ENCODE measurements around the gene LRP4. TPM values are rescaled to one million over a fixed set of nuclear protein-coding genes. Genes with fewer than 3 reads are reported as not detected.

The LRP4 gene
- total and polyA plus RNA-seq, 12 donors = 2.9 to 24.5 (median 11.4) TPM

DNA sequence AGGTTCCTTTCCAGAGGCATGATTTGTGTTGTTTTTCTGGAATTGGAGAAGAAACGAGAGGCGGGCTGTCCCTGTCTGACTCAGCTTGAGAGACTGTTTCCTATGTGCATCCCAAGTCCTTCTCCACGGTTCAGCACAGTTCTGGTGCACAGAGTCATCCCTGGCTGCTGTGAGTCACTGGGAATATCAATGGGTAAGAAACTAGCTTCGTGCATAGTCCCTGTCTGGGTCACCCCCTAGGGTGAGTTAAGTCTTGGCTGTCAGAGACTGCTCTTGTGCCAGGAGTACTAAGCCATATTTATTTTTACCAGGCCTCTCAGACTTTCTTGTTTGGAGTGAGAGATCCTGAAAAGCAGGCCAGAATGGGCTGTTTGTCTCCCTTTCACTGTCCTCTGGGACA, 2.4 kb upstream of the LRP4 start:
- no peak overlapping the region for H3K4me3 ChIP-seq
- peak; percentile 63 to 90 (median 82) for DNase-seq
- peak overlapping the region in 4 of 5 donors; percentile 27 to 85 (median 67) for H3K27ac ChIP-seq
- H3K9me3 ChIP-seq (replicated peaks in 1 of 3) = no peaks in the 10 kb centered on the region
- no peaks in the 10 kb centered on the region for H3K36me3 ChIP-seq (replicated peaks in 1 of 2)
- peaks cover 5 to 37% of the 10 kb centered on the region in 2 donors for H3K4me1 ChIP-seq (replicated peaks in 1 of 2)
- 17 to 31% (median 27%) methylated on average over 1 to 4 of the region's 4 CpGs for WGBS, 4 donors
- intact Hi-C loops (cut with DNase I) = no loop called here
- no peaks in the 10 kb centered on the region for H3K27me3 ChIP-seq
- peak in 1 of 2 donors; percentile 53 for TF ChIP-seq POLR2A (IDR thresholded peaks at IDR 0.05)
- TF ChIP-seq, protein P1, sequence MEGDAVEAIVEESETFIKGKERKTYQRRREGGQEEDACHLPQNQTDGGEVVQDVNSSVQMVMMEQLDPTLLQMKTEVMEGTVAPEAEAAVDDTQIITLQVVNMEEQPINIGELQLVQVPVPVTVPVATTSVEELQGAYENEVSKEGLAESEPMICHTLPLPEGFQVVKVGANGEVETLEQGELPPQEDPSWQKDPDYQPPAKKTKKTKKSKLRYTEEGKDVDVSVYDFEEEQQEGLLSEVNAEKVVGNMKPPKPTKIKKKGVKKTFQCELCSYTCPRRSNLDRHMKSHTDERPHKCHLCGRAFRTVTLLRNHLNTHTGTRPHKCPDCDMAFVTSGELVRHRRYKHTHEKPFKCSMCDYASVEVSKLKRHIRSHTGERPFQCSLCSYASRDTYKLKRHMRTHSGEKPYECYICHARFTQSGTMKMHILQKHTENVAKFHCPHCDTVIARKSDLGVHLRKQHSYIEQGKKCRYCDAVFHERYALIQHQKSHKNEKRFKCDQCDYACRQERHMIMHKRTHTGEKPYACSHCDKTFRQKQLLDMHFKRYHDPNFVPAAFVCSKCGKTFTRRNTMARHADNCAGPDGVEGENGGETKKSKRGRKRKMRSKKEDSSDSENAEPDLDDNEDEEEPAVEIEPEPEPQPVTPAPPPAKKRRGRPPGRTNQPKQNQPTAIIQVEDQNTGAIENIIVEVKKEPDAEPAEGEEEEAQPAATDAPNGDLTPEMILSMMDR (IDR thresholded peaks at IDR 0.05) = no peak

DNA sequence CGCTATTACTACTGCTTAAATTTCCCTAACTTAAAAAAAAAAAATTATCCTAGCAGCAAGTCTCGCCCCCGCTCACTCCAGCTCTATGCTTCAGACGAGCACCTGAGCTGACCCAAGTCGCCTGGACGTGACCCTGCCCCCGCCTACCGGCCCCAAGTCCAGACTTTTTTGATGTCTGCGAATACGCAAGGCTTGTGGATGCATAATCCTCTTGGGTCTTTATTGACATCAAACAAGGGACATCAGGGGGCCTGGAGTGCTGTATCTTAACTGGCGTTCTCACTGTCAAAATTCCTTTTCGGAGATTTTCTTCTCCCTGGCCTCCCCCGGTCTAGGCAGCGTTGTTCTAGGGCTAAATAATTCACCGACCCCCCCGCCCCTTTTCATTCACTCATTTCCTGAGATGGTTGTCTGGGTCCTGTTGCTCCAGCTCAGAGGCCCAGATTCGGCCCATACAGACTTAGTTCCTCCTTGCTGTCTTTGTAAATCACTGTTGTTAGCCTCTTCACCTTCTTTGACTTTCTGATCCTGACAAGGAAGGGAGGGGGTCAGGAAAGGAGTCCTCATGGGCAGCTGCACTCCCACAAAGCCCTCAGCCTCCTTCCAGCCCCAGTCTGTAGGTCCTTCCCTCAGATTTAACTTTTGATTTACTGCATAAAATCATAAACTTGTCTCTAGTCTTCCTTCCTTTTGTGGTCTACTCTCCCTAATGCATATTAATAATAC, 601 bp upstream of the LRP4 start:
- TF ChIP-seq, protein P1 (IDR thresholded peaks at IDR 0.05) = no peak
- TF ChIP-seq POLR2A (IDR thresholded peaks at IDR 0.05) = no peak
- 25 to 32% (median 28%) methylated on average over 16 to 17 of the region's 17 CpGs for WGBS, 4 donors
- Histone ChIP-seq H3K4me1 (replicated peaks in 1 of 2) (peaks cover 16 to 51% of the 10 kb centered on the region in 2 donors), H3K4me3 (peak overlapping the region in 1 of 4 donors; percentile 82), H3K27ac (peak overlapping the region in 2 of 5 donors; percentile 54 to 85), H3K9me3 (replicated peaks in 1 of 3) (no peaks in the 10 kb centered on the region), H3K36me3 (replicated peaks in 1 of 2) (no peaks in the 10 kb centered on the region), H3K27me3 (no peaks in the 10 kb centered on the region)
- intact Hi-C loops (cut with DNase I) = no loop called here
- no peak for DNase-seq

DNA sequence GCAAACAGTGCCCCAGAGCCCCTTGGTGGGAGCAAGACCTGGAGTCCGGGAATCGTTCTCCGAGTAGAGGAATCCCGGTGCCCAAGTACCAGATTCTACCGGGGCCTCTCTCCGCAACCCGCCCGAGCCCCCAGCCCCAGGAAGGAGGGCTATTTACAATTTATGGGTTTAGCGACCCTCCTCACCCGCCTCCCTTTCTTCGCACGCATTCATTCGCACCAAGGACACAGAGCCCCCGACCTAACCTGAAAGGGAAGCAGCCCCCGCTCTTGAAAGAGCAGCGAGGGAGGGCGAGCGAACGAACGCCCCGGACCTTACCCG, 628 bp downstream of the LRP4 start:
- H3K27ac ChIP-seq = no peak overlapping the region
- DNase-seq = no peak
- no peaks in the 10 kb centered on the region for H3K9me3 ChIP-seq (replicated peaks in 1 of 3)
- H3K4me3 ChIP-seq = peak overlapping the region; percentile 5 to 82 (median 31)
- H3K27me3 ChIP-seq = no peaks in the 10 kb centered on the region
- peaks cover 18 to 54% of the 10 kb centered on the region in 2 donors for H3K4me1 ChIP-seq (replicated peaks in 1 of 2)
- WGBS, 4 donors = 1 to 2% (median 1%) methylated on average over 20 to 22 of the region's 22 CpGs; no CpG with 5 or more reads in 1 of the 4 donors
- TF ChIP-seq, protein P1 (IDR thresholded peaks at IDR 0.05) = no peak
- TF ChIP-seq POLR2A (IDR thresholded peaks at IDR 0.05) = no peak
- H3K36me3 ChIP-seq (replicated peaks in 1 of 2) = no peaks in the 10 kb centered on the region
- intact Hi-C loops (cut with DNase I) = no loop called here

DNA sequence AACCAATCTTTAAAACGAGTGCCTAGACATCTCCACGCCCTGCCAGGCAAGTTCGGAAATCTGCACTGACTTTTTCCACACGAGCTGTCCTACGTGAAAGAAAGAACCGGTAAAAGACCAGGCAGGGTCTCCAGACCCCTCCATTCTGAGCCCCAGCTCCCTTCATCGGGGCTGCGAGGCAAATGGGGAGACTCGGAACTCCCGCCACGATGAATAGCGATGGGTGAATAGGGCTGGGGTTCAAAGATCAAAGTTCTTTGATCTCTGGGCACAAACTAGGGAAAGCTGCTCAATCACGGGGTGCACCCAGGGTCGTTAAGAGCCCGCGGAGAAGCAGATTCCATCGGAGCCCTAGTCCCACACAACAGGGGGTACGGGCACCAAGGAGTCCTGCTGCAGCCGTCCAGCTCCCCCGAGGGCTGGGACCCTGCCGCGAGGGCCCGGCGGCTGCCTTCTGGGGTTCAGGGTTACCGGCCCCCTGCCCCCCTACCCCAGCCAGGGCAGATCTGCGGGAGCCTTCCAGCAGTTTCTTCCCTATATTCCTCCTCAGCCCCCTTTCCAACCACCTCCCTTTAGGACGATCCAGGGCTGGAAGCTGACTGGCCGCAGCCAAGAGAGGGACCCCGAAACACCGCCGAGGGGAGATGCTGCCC, 1.1 kb downstream of the LRP4 start:
- Histone ChIP-seq H3K9me3 (replicated peaks in 1 of 3) (no peaks in the 10 kb centered on the region), H3K27ac (peak overlapping the region in 3 of 5 donors; percentile 40 to 80 (median 76)), H3K4me3 (peak overlapping the region in 3 of 4 donors; percentile 9 to 82 (median 54)), H3K4me1 (replicated peaks in 1 of 2) (peaks cover 18 to 54% of the 10 kb centered on the region in 2 donors), H3K27me3 (no peaks in the 10 kb centered on the region), H3K36me3 (replicated peaks in 1 of 2) (no peaks in the 10 kb centered on the region)
- 0 to 1% (median 1%) methylated on average over 18 to 31 of the region's 31 CpGs for WGBS, 4 donors
- no peak for DNase-seq
- intact Hi-C loops (cut with DNase I) = no loop called here
- TF ChIP-seq, protein P1 (IDR thresholded peaks at IDR 0.05) = no peak
- no peak for TF ChIP-seq POLR2A (IDR thresholded peaks at IDR 0.05)

Data from adrenal gland (tissue), 12 donors.